HG03025 (cell line): Measurements from ENCODE around the gene ROR2.

Source experiments
- ATAC-seq: cut with Tn5 transposase; IDR thresholded peaks from one replicate; pipeline ENCODE4 v1.9.1; 2021; ENCODE audit warnings: mild to moderate bottlenecking, moderate library complexity; ENCODE audit not compliant: unreplicated experiment, low FRiP score

Gene ROR2

GRCh38 chr9:91727316-91727861 is 222.6 kb downstream of the ROR2 start:
- ATAC-seq = no peak

DNA sequence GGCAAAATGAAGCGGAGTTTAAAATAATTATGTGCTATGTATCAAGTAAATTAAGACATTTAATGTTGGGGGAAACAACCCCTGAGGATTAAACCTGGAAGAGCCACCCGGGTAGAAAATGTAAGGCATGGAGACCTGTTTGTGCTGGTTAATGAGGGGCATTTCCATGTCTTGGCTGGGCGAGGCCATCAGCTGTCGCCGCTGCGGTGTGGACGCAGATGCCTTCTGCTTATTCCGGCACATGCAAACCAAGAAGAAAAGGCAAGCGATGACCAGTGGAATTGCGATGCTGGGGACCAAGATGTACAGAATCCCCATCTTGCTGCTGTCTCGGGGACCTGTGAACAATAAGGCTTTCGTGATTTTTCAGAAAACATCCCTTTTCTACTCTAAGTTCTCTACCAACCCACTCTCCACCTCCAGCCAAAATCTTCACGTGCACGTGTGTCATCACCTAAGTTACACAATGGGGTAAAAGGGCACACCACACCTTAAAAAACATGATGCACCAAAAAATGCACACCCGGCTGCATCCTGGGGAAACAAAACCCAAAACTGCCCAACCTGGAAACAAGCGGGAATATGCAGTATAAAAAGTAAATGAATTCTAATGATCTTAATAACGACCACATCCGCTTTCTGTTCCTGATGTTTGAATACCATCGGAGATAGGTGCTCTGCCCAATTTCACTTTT is 223.5 kb downstream of the ROR2 start:
- ATAC-seq = no peak

- no peak for ATAC-seq
Measured at GRCh38 chr9:91725651-91726050, 224.4 kb downstream of the ROR2 start.

- ATAC-seq = no peak
Measured at GRCh38 chr9:91724609-91725505, 225.2 kb downstream of the ROR2 start.

DNA sequence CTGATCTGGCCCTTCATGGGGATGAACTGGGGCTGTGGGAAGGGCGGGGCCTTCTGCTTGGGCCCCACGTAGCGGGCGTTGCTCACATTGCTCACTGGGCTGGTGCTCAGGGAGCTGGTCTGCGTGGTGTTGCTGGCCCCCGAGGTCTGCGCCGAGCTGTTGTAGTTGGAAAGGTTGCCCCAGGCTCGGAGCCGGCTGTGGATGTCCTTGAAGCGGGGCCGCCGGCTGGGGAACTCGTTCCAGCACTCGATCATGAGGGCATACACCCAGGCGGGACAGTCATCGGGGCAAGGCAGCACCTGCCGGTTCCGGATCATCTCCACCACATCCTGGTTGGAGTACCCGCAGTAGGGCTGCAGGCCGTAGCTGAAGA is 226.0 kb downstream of the ROR2 start:
- no peak for ATAC-seq

DNA sequence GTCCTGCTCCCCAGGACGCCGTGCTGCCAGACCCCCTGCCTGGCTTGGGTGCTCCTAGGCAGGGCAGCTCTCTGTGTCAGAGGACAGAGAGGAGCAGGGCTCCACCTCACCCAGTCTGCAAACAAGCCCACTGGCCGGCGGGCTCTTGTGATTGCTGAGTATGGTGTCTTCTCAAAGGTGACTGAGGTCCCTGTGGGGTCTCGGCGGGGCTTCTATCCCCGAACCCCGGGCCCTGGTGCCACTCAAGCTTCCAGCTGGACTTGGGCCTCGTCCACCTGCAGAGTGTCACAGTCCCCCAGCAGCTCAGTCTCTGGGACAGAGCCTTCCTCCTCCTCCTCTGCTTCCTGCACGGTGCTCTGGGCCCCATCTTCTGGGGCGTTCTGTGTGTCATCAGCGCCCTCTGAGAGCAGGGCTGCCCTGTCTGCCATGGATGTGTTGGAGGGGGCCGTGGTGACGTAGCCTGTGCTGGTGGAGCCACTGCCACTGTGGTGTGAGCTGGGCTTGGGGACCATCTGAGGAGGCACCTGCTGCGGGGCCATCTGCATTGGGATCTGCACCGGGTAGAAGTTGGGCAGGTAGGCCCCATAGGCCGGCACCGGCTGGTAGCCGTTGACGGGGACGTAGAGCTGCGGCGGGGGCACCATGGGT is 226.5 kb downstream of the ROR2 start:
- ATAC-seq = no peak

DNA sequence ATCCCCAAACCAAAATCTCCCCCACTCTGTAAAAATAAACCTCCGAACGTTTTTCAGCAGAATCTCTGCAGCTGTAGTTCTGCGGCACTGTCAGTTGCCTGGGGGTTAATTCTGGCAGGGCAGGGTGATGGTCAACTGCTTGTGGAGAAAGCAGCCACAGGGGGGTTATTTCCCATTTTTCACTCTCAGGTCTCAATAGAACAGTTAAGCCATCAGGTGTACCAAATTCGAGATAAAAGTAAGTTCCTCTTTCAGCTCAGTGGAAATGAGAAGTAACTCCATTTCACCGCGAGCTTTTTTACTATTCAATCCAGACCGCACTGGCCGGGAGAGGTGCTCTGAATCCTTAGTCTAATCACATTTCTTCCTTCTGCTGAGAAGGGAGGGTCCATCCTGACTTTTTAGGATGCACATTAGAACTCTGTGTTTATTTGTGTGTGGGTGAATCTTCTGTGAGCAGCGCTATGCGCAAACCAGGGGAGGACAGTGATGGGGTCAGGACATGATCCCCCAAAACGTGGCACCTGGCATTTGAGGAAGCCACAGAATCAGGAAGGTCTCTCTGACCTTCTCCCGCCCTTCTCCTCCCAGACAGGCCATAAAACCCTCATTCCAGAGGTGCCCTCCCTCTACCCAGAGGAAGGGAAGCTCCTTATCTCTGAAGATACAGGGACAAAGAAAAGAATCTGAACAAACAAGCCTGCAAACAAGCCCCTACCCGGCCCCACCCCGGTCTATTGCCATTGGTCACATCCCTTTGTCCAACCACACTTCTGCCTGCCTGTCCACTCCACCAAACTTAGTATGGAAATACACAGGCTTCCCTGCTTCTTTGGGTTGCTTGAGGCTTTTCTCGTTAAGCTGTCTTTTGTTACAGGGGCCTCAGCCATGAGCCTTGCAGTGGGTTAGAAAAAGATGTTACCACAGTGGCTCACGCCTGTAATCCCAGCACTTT is 229.0 kb downstream of the ROR2 start:
- ATAC-seq = peak; percentile 56

- no peak for ATAC-seq
Measured at GRCh38 chr9:91720313-91720712, 229.7 kb downstream of the ROR2 start.

DNA sequence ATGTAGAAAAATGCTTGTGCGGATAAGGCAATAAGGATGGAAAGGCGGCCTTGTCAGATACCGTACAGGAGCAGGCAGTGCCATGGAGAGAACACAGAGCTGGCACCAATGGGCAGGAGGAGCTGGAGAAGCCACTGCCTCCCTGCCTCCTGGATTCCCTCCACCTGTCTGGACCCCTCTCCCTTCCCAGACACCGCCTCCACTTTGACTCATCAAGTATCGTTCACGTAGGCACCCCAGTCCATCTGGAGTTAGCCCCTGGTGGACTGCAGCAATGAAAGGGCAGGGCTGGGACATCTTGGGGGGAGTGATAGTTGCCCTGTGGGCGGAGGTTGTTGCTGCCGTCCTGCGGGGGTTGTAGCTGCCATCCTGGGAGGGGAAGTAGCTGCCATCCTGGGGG is 232.0 kb downstream of the ROR2 start:
- ATAC-seq = no peak

DNA sequence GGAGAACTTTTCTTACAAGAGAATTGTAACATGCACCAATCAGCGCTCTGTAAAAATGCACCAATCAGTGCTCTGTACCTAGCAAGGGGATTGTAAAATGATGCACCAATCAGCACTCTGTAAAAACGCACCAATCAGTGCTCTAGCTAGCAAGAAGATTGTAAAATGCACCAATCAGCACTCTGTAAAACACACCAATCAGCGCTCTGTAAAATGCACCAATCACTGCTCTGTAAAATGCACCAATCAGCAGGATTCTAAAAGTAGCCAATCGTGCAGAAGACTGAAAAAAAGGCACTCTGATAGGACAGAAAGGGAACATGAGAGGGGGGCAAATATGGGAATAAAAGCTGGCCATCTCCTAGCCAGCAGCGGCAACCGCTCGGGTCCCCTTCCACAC is 233.2 kb downstream of the ROR2 start:
- no peak for ATAC-seq

- ATAC-seq = no peak
Measured at GRCh38 chr9:91716239-91716638, 233.8 kb downstream of the ROR2 start.

DNA sequence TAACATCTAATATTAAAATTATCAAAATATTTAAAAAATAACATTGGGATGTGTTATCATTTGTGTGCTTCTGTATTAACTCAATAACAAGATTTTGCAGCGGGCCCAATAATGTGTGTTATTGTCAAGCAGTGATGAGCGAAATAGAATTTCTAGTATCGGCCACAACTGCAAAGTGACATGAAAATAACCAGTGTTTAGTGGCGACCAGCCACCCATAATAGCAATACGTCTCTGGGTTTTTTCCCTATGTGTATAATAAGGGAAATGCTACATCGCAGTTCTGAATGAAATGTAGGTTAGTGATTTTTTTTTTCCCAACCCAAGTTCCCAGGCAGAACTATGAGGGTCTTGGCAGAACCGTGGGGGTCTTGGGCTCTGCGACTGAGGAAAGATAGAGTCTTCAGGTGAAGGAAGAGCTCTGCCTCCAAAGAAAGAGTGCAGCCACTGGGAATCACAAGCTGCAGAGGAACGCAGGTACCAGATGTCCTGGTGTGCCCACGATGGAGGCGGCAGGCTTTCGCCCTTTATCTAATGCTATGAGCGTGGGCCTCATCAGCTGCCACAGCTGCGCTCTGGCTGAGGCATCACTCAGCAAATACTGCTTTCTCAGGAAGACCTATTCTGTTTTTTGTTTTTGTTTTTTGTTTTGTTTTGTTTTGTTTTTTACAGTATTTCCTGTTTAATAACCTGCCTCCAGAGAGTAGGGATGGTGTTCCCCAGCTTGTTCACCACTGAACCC is 235.0 kb downstream of the ROR2 start:
- ATAC-seq = no peak

GRCh38 chr9:91714020-91714806 is 235.8 kb downstream of the ROR2 start:
- no peak for ATAC-seq

GRCh38 chr9:91712811-91713210 is 237.2 kb downstream of the ROR2 start:
- ATAC-seq = no peak

- ATAC-seq = no peak
Measured at GRCh38 chr9:91711755-91712601, 238.1 kb downstream of the ROR2 start.

- ATAC-seq = no peak
Measured at GRCh38 chr9:91710158-91710557, 239.9 kb downstream of the ROR2 start.

DNA sequence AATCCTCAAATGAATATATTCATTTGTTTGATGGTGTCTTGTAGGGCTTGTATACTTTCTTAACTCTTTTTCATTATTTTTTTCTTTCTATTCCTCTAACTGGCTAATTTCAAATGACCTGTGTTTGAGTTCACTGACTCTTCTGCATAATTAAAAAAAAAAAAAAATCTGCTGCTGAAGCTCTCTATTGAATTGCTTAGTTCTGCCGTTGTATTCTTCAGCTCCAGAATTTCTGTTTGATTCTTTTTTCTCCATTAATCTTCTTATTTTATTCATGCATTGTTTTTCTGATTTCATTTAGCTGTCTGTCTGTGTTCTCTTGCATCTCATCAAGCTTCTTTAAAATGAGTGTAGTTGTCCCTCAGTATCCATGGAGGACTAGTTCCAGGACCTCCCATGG is 244.6 kb downstream of the ROR2 start:
- no peak for ATAC-seq

DNA sequence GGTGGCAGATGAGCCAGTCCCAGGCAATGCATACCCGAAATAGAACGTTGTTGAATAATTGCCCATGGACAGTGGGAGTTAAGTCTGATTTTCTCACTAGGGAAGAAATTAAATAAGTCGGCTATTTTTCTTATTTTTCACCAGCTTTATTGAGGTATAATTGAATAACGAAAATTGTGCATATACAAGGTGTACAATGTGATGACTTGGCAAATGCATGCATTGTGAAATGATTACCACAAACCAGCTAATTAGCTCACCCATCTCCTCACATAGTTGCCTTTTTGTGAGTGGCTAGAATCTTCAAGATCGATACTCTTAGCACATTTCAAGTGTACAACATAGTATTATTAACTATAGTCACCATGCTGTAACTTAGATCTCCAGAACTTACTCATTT is 249.6 kb downstream of the ROR2 start:
- no peak for ATAC-seq
